K562 (cell line): ENCODE results near the gene GAPVD1. TPM values are rescaled to one million over a fixed set of nuclear protein-coding genes. Genes with fewer than 3 reads are reported as not detected.
A peak's percentile ranks its signal among the peaks of the same experiment; 100 is the strongest.

ENCODE experiments used
- CC2D1A ChIP-seq: fragments of 450-650 bp; IDR thresholded peaks from 2 replicates; pipeline ENCODE4 v1.6.1; 2017; ENCODE audit warnings: mild to moderate bottlenecking
- GABPA ChIP-seq: fragments of 200-800 bp; sonication (Bioruptor generic); conservative IDR thresholded peaks from 2 replicates; pipeline ENCODE4 v1.6.1; 2016; ENCODE audit warnings: low read depth, missing genetic modification characterization, missing compliant biosample characterization
- HLTF ChIP-seq: fragments of 450-650 bp; IDR thresholded peaks from 2 replicates; pipeline ENCODE4 v1.6.1; 2016
- ILF3 ChIP-seq: fragments of 450-650 bp; IDR thresholded peaks from 2 replicates; pipeline ENCODE4 v1.6.1; 2018; ENCODE audit warnings: antibody characterized with exemption, mild to moderate bottlenecking, moderate library complexity, borderline replicate concordance
- PHF21A ChIP-seq: fragments of 450-650 bp; IDR thresholded peaks from 2 replicates; pipeline ENCODE4 v1.6.1; 2017; ENCODE audit warnings: low read depth, borderline replicate concordance
- POLR2B ChIP-seq: fragments of 450-650 bp; IDR thresholded peaks from 2 replicates; pipeline ENCODE4 v1.6.1; 2018; ENCODE audit warnings: low read depth; ENCODE audit not compliant: partially characterized antibody
- RFX1 ChIP-seq: fragments of 450-650 bp; IDR thresholded peaks from 2 replicates; pipeline ENCODE4 v1.6.1; 2016; ENCODE audit warnings: mild to moderate bottlenecking, moderate library complexity
- SPI1 ChIP-seq: IDR thresholded peaks from 2 replicates; pipeline ENCODE4 v1.6.1; 2011; ENCODE audit warnings: low read depth, low read length, control low read depth, borderline replicate concordance
- ZFPM2 ChIP-seq: fragments of 250-450 bp; sonication (Bioruptor Pico); IDR thresholded peaks from 2 replicates; pipeline ENCODE4 v1.5.1; 2022; ENCODE audit warnings: mild to moderate bottlenecking
- ZNF561 ChIP-seq: fragments of 450-650 bp; formaldehyde crosslinking; conservative IDR thresholded peaks from 2 replicates; pipeline ENCODE4 v1.4.0; 2020; ENCODE audit warnings: mild to moderate bottlenecking, moderate library complexity
- ZNF766 ChIP-seq: fragments of 200-800 bp; sonication (Bioruptor generic); conservative IDR thresholded peaks from 2 replicates; pipeline ENCODE4 v1.6.1; 2016; ENCODE audit warnings: missing genetic modification characterization, missing compliant biosample characterization
- polyA plus RNA-seq, 8 experiments: library from polyadenylated mRNA; depleted of rRNA in 4 of 8; stranded (reverse) in 5 of 8; unstranded in 3 of 8; fragments of >200 nt; fragmentation: Nextera tagmentation in 2 of 8; fragmentation: Illumina TruSeq in 1 of 8; extraction: Ambion mirVana in 2 of 8; extraction: Trizol in 1 of 8; gene quantifications; 2 replicates each; pipeline versions ENCODE4 v1.2.1 to v1.2.3, GENCODE V29; 2011 to 2014; ENCODE audit warnings: inconsistent platforms in 1 of 8, missing spikeins in 1 of 8
- total RNA-seq, 7 experiments: library from RNA; depleted of rRNA in 6 of 7; stranded (reverse); fragments of >200 nt in 6 of 7; fragmentation: Illumina TruSeq in 2 of 7; extraction: Trizol in 2 of 7; gene quantifications; 2 replicates each; pipeline versions ENCODE4 v1.2.1 to v1.2.3, GENCODE V29; 2011 to 2021; ENCODE audit warnings: low replicate concordance in 1 of 7
- TF ChIP-seq, protein P1 (sequence below), 2 experiments: fragments of 450-650 bp; formaldehyde crosslinking in 1 of 2; IDR thresholded peaks; 2 replicates each; pipeline versions ENCODE4 v1.4.0 to v1.6.1; 2014 to 2020; ENCODE audit warnings: mild to moderate bottlenecking in 2 of 2, borderline replicate concordance in 1 of 2, low read depth in 1 of 2
- TF ChIP-seq, protein P2 (sequence below): sonication (generic); formaldehyde crosslinking; IDR thresholded peaks from 2 replicates; pipeline ENCODE4 v1.8.0; 2023; ENCODE audit warnings: missing genetic modification reagents, mild to moderate bottlenecking, borderline replicate concordance
- TF ChIP-seq, protein P3 (sequence below): sonication (generic); IDR thresholded peaks from 2 replicates; pipeline ENCODE4 v1.6.1; 2016

Gene GAPVD1
- total and polyA plus RNA-seq, 9 of the 15 experiments (the other 6 are each of a cell fraction or from before 2014, with no cell fraction given), result 9.5 to 66.1 (median 45.5) TPM

DNA sequence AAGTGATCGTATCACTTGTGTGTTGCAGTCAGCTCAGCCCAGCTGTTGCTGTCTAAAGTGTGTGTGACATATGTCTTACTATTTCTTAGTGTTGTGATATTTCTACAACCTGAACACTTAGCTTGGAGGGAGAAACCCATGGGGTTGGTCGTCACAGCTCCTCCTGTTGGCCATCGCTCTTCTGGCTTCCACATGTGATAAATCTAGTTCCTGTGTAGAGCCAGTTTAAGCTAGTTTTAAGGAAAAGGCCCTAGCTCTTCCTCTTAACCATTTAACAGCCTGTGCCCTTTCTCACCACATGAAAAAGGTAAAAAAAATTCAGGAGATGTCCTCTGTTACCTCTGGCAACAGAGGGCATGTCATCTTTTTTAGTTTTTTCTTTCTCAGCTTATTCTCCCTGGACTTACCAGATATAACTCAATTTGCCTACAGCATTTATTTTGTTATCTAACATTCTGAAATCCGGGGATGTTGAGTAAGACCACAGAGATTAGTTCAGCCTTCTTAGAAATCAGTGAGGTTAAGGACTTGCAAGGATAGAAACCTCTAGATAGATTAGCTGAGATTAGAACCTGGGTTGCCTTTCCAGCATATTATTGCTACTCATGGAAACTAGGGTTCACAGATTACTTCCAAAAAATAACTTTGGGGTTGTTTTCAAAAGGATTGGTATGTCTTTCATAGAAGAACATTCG, 100.4 kb downstream of the GAPVD1 start (continued):
- TF ChIP-seq, protein P1, sequence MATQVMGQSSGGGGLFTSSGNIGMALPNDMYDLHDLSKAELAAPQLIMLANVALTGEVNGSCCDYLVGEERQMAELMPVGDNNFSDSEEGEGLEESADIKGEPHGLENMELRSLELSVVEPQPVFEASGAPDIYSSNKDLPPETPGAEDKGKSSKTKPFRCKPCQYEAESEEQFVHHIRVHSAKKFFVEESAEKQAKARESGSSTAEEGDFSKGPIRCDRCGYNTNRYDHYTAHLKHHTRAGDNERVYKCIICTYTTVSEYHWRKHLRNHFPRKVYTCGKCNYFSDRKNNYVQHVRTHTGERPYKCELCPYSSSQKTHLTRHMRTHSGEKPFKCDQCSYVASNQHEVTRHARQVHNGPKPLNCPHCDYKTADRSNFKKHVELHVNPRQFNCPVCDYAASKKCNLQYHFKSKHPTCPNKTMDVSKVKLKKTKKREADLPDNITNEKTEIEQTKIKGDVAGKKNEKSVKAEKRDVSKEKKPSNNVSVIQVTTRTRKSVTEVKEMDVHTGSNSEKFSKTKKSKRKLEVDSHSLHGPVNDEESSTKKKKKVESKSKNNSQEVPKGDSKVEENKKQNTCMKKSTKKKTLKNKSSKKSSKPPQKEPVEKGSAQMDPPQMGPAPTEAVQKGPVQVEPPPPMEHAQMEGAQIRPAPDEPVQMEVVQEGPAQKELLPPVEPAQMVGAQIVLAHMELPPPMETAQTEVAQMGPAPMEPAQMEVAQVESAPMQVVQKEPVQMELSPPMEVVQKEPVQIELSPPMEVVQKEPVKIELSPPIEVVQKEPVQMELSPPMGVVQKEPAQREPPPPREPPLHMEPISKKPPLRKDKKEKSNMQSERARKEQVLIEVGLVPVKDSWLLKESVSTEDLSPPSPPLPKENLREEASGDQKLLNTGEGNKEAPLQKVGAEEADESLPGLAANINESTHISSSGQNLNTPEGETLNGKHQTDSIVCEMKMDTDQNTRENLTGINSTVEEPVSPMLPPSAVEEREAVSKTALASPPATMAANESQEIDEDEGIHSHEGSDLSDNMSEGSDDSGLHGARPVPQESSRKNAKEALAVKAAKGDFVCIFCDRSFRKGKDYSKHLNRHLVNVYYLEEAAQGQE (IDR thresholded peaks at IDR 0.05; ENCODE audit: borderline replicate concordance), result peak; percentile 97
- TF ChIP-seq, protein P1 (CRISPR knock-in tag; IDR thresholded peaks at IDR 0.05; ENCODE audit: low read depth), result no peak
- TF ChIP-seq GABPA (tag), result peak; percentile 45
- no peak for TF ChIP-seq PHF21A
- TF ChIP-seq, protein P2, sequence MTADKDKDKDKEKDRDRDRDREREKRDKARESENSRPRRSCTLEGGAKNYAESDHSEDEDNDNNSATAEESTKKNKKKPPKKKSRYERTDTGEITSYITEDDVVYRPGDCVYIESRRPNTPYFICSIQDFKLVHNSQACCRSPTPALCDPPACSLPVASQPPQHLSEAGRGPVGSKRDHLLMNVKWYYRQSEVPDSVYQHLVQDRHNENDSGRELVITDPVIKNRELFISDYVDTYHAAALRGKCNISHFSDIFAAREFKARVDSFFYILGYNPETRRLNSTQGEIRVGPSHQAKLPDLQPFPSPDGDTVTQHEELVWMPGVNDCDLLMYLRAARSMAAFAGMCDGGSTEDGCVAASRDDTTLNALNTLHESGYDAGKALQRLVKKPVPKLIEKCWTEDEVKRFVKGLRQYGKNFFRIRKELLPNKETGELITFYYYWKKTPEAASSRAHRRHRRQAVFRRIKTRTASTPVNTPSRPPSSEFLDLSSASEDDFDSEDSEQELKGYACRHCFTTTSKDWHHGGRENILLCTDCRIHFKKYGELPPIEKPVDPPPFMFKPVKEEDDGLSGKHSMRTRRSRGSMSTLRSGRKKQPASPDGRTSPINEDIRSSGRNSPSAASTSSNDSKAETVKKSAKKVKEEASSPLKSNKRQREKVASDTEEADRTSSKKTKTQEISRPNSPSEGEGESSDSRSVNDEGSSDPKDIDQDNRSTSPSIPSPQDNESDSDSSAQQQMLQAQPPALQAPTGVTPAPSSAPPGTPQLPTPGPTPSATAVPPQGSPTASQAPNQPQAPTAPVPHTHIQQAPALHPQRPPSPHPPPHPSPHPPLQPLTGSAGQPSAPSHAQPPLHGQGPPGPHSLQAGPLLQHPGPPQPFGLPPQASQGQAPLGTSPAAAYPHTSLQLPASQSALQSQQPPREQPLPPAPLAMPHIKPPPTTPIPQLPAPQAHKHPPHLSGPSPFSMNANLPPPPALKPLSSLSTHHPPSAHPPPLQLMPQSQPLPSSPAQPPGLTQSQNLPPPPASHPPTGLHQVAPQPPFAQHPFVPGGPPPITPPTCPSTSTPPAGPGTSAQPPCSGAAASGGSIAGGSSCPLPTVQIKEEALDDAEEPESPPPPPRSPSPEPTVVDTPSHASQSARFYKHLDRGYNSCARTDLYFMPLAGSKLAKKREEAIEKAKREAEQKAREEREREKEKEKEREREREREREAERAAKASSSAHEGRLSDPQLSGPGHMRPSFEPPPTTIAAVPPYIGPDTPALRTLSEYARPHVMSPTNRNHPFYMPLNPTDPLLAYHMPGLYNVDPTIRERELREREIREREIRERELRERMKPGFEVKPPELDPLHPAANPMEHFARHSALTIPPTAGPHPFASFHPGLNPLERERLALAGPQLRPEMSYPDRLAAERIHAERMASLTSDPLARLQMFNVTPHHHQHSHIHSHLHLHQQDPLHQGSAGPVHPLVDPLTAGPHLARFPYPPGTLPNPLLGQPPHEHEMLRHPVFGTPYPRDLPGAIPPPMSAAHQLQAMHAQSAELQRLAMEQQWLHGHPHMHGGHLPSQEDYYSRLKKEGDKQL (CRISPR knock-in tag), result no peak
- no peak for TF ChIP-seq ZNF561 (CRISPR knock-in tag)
- TF ChIP-seq CC2D1A, result no peak
- TF ChIP-seq, protein P3, sequence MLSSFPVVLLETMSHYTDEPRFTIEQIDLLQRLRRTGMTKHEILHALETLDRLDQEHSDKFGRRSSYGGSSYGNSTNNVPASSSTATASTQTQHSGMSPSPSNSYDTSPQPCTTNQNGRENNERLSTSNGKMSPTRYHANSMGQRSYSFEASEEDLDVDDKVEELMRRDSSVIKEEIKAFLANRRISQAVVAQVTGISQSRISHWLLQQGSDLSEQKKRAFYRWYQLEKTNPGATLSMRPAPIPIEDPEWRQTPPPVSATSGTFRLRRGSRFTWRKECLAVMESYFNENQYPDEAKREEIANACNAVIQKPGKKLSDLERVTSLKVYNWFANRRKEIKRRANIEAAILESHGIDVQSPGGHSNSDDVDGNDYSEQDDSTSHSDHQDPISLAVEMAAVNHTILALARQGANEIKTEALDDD, result no peak
- TF ChIP-seq SPI1, result peak; percentile 52; the same call in 1 of the 2 replicates
- peak; percentile 12 for TF ChIP-seq POLR2B
- no peak for TF ChIP-seq HLTF
- peak; percentile 73 for TF ChIP-seq ZNF766
- no peak for TF ChIP-seq ZFPM2 (CRISPR knock-in tag)
- TF ChIP-seq RFX1, result no peak
- TF ChIP-seq ILF3, result no peak
